Measurements from ENCODE around the gene FIBP.

DNA sequence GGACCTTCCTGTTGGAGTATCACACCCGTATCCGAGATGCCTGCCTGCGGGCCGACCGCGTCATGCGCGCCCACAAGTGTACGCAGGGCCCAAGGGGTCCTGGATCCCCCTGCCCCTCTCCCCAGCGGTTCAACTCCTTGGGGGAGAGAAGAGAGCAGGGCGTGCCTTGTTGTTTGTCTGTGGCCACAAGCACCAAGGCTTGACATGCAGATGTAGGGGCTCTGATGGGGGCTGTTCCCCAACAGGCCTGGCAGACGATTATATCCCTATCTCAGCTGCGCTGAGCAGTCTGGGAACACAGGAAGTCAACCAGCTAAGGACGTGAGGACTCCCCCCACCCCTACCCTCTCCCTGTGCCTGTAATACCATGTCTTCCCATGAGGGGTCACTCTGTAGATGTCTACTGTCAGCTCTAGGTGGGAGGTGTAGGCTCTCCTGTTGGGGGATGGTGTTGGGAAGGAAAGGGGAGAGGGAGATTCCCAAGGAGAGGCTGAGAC, 37.1 kb downstream of the FIBP start:
- TF ChIP-seq CTCF (conservative IDR thresholded peaks at IDR 0.05): peak; percentile 79
- no peak for TF ChIP-seq EZH2 (IDR thresholded peaks at IDR 0.05; ENCODE audit: low read depth)

Data from PC-9 (cell line).